ENCODE measurements around the gene DCC. TPM values are rescaled to one million over a fixed set of nuclear protein-coding genes. Genes with fewer than 3 reads are reported as not detected.

The DCC gene
- total RNA-seq, 1 experiment from 2014 or later: 0.39 TPM

DNA sequence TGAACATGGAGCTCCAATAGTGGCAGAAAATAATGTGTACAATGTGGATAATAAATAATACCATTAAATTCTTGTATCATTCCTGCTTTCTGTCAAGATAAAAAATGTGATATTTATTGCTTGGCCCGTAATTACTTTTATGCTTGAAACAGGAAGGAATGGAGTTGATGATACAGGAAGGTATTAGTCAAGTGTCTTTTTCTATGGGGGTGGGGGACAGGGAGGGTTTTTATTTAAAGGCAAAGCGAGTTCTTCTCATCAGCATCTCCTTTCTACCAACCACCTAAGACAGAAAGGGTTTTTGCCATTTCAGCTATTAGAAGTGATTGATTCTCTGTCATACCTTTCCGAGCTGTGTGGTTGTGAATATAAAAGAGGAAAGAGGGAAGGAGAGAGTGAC is 135.3 kb downstream of the DCC start:
- Mint-ChIP-seq H3K27ac (ENCODE audit: unreplicated experiment) (no peak overlapping the region), H3K4me3 (ENCODE audit: unreplicated experiment) (no peak overlapping the region), H3K36me3 (ENCODE audit: insufficient read depth, unreplicated experiment) (no peaks in the 10 kb centered on the region), H3K4me1 (ENCODE audit: low read depth, unreplicated experiment) (no peaks in the 10 kb centered on the region), H3K9me3 (ENCODE audit: unreplicated experiment) (no peaks in the 10 kb centered on the region), H3K27me3 (ENCODE audit: insufficient read depth, unreplicated experiment) (peaks cover 5% of the 10 kb centered on the region)
- Histone ChIP-seq H3K4me1 (no peaks in the 10 kb centered on the region), H3K9me3 (no peaks in the 10 kb centered on the region), H3K4me3 (ENCODE audit: low read depth, low read length) (no peak overlapping the region), H3K36me3 (ENCODE audit: control insufficient read depth, insufficient read depth, low read length) (no peaks in the 10 kb centered on the region), H3K27me3 (replicated peaks; ENCODE audit: control insufficient read depth, insufficient read depth, low read length) (no peaks in the 10 kb centered on the region)
- no TSS peak for BruUV-seq (replicated peaks)
- intact Hi-C loops (cut with micrococcal nuclease; ENCODE audit: unreplicated experiment): no loop called here
- TF ChIP-seq, protein P1, sequence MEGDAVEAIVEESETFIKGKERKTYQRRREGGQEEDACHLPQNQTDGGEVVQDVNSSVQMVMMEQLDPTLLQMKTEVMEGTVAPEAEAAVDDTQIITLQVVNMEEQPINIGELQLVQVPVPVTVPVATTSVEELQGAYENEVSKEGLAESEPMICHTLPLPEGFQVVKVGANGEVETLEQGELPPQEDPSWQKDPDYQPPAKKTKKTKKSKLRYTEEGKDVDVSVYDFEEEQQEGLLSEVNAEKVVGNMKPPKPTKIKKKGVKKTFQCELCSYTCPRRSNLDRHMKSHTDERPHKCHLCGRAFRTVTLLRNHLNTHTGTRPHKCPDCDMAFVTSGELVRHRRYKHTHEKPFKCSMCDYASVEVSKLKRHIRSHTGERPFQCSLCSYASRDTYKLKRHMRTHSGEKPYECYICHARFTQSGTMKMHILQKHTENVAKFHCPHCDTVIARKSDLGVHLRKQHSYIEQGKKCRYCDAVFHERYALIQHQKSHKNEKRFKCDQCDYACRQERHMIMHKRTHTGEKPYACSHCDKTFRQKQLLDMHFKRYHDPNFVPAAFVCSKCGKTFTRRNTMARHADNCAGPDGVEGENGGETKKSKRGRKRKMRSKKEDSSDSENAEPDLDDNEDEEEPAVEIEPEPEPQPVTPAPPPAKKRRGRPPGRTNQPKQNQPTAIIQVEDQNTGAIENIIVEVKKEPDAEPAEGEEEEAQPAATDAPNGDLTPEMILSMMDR (IDR thresholded peaks at IDR 0.05; ENCODE audit: insufficient read depth in 1 of 2, low read depth in 1 of 2, low read length in 1 of 2, severe bottlenecking in 1 of 2, unreplicated experiment in 1 of 2): no peak
- no peak for DNase-seq
- POLR2A ChIA-PET: no interaction called here
- CTCF ChIA-PET: no interaction called here

DNA sequence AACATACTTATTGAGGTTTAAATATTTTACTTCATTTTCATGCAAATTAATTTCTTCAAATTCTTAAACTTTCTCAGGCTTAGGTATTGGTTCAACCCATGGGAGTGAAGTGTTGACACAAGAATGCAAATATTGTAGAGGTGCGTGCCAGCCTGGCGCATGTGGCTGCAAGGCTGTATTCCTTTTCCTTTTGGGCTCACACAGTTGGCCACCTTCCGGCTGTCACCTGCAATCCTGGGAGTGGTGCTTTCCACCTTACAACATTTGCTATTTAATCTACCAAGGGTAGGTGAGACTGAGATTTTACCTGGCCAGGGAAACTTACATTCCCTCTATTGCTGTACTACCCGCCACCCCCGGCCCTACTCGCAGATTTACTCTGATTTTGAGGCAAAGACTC is 141.1 kb downstream of the DCC start:
- no peaks in the 10 kb centered on the region for H3K27me3 ChIP-seq (replicated peaks; ENCODE audit: control insufficient read depth, insufficient read depth, low read length)
- Mint-ChIP-seq H3K9me3 (ENCODE audit: unreplicated experiment) (no peaks in the 10 kb centered on the region), H3K27ac (ENCODE audit: unreplicated experiment) (no peak overlapping the region), H3K36me3 (ENCODE audit: insufficient read depth, unreplicated experiment) (no peaks in the 10 kb centered on the region), H3K4me3 (ENCODE audit: unreplicated experiment) (no peak overlapping the region), H3K4me1 (ENCODE audit: low read depth, unreplicated experiment) (peaks cover 5% of the 10 kb centered on the region), H3K27me3 (ENCODE audit: insufficient read depth, unreplicated experiment) (peaks cover 14% of the 10 kb centered on the region)
- POLR2A ChIA-PET: no interaction called here
- no peaks in the 10 kb centered on the region for H3K9me3 ChIP-seq
- no peak for DNase-seq
- BruUV-seq (replicated peaks): no TSS peak
- H3K4me3 ChIP-seq (ENCODE audit: low read depth, low read length): no peak overlapping the region
- H3K4me1 ChIP-seq: no peaks in the 10 kb centered on the region
- intact Hi-C loops (cut with micrococcal nuclease; ENCODE audit: unreplicated experiment): no loop called here
- H3K36me3 ChIP-seq (ENCODE audit: control insufficient read depth, insufficient read depth, low read length): no peaks in the 10 kb centered on the region
- CTCF ChIA-PET: no interaction called here
- TF ChIP-seq, protein P1 (IDR thresholded peaks at IDR 0.05; ENCODE audit: insufficient read depth in 1 of 2, low read depth in 1 of 2, low read length in 1 of 2, severe bottlenecking in 1 of 2, unreplicated experiment in 1 of 2): no peak

DNA sequence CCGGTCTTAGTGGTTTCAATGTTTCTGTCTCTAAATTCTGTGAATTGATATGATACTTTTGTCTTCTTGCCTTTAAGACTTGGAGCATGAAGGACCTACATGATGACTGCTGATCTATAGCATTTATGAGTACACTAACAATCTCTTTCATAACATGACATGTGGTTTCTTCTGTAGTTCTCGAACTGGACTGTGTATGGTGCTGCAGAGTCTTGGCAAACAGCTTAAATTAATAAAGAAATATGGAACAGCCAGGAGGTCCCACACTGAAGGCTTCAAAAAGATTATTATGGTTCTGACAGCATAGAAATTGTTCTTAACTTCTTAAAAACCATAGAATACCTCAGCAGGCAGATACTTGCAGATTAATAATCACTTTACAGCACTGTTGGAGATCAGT is 145.0 kb downstream of the DCC start:
- Mint-ChIP-seq H3K27me3 (ENCODE audit: insufficient read depth, unreplicated experiment) (peaks cover 19% of the 10 kb centered on the region), H3K4me3 (ENCODE audit: unreplicated experiment) (no peak overlapping the region), H3K27ac (ENCODE audit: unreplicated experiment) (no peak overlapping the region), H3K36me3 (ENCODE audit: insufficient read depth, unreplicated experiment) (no peaks in the 10 kb centered on the region), H3K4me1 (ENCODE audit: low read depth, unreplicated experiment) (peaks cover 5% of the 10 kb centered on the region), H3K9me3 (ENCODE audit: unreplicated experiment) (no peaks in the 10 kb centered on the region)
- TF ChIP-seq, protein P1 (IDR thresholded peaks at IDR 0.05; ENCODE audit: insufficient read depth in 1 of 2, low read depth in 1 of 2, low read length in 1 of 2, severe bottlenecking in 1 of 2, unreplicated experiment in 1 of 2): no peak
- H3K4me1 ChIP-seq: no peaks in the 10 kb centered on the region
- no TSS peak for BruUV-seq (replicated peaks)
- intact Hi-C loops (cut with micrococcal nuclease; ENCODE audit: unreplicated experiment): loop anchor here (2.0 kb wide), 1 partner anchor 30 kb away; no protein-coding TSS in a partner anchor
- CTCF ChIA-PET: interaction anchor here (1.0 kb wide), 2 partner anchors 98 to 186 kb away, joined by 3 read pairs; no protein-coding TSS in a partner anchor
- no peak for DNase-seq
- no peaks in the 10 kb centered on the region for H3K9me3 ChIP-seq
- POLR2A ChIA-PET: no interaction called here
- no peak overlapping the region for H3K4me3 ChIP-seq (ENCODE audit: low read depth, low read length)
- H3K27me3 ChIP-seq (replicated peaks; ENCODE audit: control insufficient read depth, insufficient read depth, low read length): no peaks in the 10 kb centered on the region
- no peaks in the 10 kb centered on the region for H3K36me3 ChIP-seq (ENCODE audit: control insufficient read depth, insufficient read depth, low read length)

All from Caco-2 (cell line).